NCI-H2107 treated with DMSO at 0.1 percent for 48 hours (cell line): ENCODE measurements around the gene FNIP1.
"Not testable (repeated sequence)": the region's sequence is repeated elsewhere in the genome, so short reads cannot be mapped to it uniquely, and the experiment has no call there.

ENCODE experiments used
- DNase-seq: peaks from one replicate; lab custom pipeline; 2025; ENCODE audit not compliant: unreplicated experiment; lab: John Stamatoyannopoulos, UW

Gene FNIP1

GRCh38 chr5:131693894-131694293 lies 102.9 kb downstream of the FNIP1 start:
- DNase-seq = no peak

GRCh38 chr5:131685516-131686171 lies 111.2 kb downstream of the FNIP1 start:
- no peak for DNase-seq

GRCh38 chr5:131684595-131684994 lies 112.2 kb downstream of the FNIP1 start:
- DNase-seq = no peak

- no peak for DNase-seq
These were observed 112.8 kb downstream of the FNIP1 start for GRCh38 chr5:131684051-131684450.

DNA sequence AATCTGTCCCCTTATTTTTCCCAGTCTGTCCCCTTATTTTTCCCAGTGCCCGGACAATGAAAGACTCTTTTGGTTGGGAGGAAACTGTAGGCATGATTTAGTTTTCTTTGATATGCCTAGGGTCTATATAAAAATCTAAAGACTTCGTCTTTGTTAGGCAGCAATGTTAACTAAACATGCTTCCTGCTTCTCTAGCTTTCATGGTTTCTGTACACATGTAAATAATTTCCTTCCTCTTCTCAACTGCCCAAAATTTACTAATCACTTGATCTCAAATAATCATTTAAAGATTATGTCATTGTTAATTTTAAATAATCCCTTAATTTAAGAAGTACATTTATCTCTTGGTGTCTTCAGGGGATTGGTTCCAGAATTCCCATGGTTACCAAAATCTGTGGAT lies 114.0 kb downstream of the FNIP1 start:
- DNase-seq = no peak

DNA sequence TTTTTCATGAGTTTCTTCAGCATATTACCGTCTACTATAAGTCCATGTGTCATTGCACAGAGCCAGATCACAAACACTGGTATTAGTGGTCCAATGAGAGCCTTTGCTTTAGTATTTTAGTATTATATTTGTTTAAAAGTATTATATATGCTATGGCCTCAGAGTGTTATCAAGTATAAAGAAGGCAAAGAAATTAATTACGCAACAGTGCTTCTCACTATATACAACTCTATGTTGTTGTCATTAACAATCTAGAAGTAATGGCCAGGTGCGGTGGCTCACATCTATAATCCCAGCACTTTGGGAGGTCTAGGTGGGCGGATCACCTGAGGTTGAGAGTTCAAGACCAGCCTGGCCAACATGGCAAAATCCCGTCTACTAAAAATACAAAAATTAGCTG lies 114.6 kb downstream of the FNIP1 start:
- no peak for DNase-seq

DNA sequence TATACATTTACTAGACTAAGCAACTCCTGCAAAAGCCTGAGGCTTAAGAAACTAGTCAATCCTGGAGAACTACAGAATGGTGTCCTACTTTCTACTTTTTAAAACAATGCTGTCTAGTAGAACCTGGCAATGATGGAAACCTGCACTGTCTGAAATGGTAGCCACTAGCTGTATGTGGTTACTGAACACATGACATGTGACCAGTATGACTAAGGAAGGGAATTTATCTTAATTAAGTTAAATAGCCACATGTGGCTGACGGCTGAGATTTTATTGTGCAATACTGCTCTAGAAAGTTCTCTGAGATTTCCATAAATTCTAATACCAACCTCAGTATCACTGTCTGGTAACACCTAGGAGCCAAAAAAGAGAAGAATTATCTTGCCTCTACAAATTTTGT lies 116.9 kb downstream of the FNIP1 start:
- no peak for DNase-seq

DNA sequence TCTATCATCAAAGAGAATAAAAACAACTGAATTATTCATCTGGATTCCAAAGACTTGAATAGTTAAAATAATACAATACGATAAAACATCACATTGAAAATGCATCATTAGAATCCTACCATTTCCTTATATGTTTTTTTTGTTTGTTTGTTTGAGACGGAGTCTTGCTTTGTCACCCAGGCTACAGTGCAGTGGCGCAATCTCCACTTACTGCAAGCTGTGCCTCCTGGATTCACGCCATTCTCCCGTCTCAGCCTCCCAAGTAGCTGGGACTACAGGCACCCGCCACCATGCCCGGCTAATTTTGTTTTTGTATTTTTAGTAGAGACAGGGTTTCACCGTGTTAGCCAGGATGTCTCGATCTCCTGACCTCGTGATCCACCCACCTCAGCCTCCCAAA lies 118.5 kb downstream of the FNIP1 start:
- not testable (repeated sequence) for DNase-seq

GRCh38 chr5:131677115-131677514 lies 119.7 kb downstream of the FNIP1 start:
- no peak for DNase-seq

DNA sequence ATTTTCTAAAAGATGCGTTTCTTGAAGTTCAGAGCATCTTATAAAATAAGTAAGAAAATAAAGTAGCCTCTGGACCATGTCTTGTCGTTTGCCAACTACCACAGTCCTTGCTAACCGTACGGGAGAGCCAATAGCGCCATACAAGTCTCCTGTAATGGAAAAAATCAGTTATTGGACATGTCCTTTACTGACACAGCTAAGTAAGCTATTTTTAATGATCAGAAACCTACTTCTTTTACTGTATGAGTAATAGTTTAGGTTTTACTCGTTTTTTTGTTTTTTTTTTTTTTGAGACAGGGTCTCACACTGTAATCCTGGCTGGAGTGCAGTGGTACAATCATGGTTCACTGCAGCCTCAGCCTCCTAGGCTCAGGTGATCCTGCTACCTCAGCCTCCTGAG lies 124.0 kb downstream of the FNIP1 start:
- DNase-seq = no peak

- DNase-seq = no peak
These were observed 124.7 kb downstream of the FNIP1 start for GRCh38 chr5:131671994-131672655.

DNA sequence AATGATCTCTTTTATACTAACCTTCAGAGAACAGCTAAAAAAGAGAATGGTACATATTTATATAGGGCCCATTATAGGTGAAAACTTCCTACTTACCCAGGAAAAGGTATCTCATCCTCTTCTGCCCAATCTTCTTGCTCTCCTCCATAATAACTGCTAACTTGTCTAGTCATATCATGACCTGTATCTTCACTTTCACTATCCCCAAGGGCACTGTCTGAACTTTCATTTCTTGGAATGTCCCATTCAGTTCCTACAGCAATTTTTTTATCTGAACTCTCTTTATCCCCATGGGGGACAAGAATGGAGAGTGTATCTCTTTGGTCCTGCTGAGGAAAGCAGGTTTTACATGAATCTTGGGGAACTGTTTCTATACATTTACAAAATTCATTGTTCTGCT lies 125.4 kb downstream of the FNIP1 start:
- DNase-seq = no peak

DNA sequence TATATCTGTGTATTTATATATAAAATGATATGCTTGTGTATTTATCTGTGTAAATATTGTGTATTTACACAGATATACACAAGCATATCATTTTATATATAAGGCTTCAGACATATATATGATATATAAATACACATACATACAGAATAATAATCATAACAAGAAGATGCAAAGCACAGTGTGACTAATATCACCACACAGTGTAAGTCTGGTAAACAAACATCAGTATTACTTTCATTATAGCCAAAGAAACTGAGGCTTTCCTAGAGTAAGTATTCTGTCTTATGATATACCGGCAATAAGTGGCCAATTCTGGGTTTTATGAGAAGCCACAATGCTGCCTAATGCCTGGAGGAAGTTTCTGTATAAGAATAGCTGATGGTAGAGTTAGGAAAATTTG lies 131.9 kb downstream of the FNIP1 start:
- no peak for DNase-seq

DNA sequence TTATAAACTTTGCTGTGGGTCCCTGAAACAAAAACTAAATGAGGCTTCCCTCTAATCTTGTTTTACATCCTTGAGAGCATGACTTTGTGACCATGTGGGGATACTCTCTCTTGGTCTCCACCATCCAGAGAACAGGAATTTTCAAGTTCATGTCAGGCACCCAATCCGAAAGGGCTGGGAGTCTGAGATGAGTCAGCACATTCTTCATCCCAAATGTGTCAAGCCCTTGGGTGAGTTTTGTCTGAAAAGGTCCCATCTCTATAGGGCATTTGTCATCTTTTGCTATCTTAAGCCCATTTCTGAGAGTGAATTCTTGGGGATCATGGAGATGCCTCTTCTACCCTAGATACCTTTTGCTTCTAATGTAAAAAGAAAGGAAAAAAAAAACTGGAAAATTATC lies 134.9 kb downstream of the FNIP1 start:
- no peak for DNase-seq

- DNase-seq = no peak
These were observed 137.0 kb downstream of the FNIP1 start for GRCh38 chr5:131659841-131660240.

DNA sequence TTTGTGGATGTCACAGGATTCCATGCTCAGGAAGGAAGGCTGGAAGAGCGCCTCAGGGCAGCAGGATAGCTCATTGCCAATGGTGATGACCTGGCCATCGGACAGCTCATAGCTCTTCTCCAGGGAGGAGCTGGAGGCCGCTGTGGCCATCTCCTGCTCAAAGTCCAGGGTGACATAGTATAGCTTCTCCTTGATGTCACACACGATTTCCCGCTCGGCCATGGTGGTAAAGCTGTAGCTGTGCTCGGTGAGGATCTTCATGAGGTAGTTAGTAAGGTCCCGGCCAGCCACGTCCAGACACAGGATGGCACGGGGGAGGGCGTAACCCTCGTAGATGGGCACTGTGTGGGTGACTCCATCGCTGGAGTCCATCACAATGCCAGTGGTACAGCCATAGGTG lies 137.5 kb downstream of the FNIP1 start:
- no peak for DNase-seq

GRCh38 chr5:131654776-131655175 lies 142.0 kb downstream of the FNIP1 start:
- DNase-seq = no peak

GRCh38 chr5:131654309-131654708 lies 142.5 kb downstream of the FNIP1 start:
- DNase-seq = no peak

DNA sequence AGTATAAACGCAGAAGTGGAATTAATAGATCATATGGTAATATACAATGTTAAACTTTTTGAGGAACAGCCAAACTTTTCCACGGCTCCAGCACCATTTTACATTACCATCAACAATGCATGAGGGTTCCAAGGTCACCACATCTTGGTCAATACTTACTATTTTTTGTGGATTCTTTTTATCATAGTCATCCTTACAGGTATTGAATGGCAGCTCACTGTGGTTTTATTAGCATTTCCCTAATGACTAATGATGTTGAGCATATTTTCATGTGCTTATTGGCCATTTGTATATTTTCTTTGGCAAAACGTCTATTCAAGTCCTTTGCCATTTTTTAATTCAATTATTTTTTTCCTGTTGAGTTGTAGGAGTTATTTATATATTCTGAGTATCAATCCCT lies 147.7 kb downstream of the FNIP1 start:
- DNase-seq = no peak

DNA sequence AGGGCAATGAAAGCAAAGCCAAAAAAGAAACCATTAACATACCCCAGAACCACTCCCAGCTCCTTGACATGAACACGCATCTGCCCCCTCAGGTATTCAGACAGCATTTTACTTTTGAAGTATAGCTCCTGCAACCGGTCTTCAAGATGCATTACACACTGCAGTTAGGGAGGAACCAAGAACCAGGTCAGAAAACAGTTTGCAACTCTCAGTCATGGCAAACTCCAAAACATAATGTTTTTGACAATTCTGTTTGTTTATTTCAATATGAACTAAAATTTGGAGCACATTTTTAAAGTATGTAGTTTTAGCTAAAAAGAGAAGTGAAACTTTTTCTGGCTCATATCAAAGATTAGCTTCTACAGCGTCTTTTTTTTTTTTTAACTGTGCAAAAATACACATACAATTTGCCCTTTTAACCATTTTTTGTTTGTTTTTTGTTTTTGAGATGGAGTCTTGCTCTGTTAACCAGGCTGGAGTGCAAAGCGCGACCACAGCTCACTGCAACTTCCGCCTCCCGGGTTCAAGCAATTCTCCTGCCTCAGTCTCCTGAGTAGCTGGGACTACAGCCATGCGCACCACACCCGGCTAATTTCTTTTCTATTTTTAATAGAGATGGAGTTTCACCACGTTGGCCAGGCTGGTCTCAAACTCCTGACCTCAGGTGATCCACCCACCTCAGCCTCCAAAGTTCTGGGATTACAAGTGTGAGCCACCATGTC lies 149.6 kb downstream of the FNIP1 start:
- DNase-seq = no peak

GRCh38 chr5:131644822-131645221 lies 152.0 kb downstream of the FNIP1 start:
- no peak for DNase-seq

DNA sequence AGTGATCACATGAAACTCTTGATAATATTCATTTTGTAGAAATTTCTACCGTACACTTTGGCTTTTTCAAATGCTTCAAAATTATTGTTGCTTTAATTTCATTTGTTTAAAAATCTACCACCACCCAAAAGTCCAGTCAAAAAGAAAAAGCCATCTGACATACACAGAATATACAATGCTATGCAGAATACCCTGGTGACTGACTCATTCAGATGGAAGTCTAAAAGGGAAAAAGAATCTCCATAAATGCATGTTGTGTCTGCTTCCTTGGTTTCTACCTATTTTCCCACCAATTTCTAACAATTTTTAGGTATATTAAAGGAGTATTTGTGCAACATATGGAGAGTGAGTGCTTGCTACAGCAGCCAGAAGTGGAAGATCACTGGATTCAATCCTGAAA lies 152.4 kb downstream of the FNIP1 start:
- no peak for DNase-seq
